ENCODE measurements around the gene ZDHHC1.
A peak's percentile ranks its signal among the peaks of the same experiment; 100 is the strongest.

The ZDHHC1 gene

GRCh38 chr16:67415872-67416793 is at the start of gene ZDHHC1:
Gene ZDHHC1, minus strand, starts transcription at chr16:67416477. Its CDS starts 8,702 bp downstream, at chr16:67407775.
- peak; percentile 66 for DNase-seq

GRCh38 chr16:67464565-67464964 is 48.3 kb upstream of the ZDHHC1 start:
- DNase-seq, result no peak

- no peak for DNase-seq
These were observed 47.4 kb upstream of the ZDHHC1 start for GRCh38 chr16:67463691-67464090.

GRCh38 chr16:67463059-67463458 is 46.8 kb upstream of the ZDHHC1 start:
- no peak for DNase-seq

GRCh38 chr16:67462279-67462655 is 46.0 kb upstream of the ZDHHC1 start:
- DNase-seq, result no peak

GRCh38 chr16:67461600-67462278 is 45.5 kb upstream of the ZDHHC1 start:
- no peak for DNase-seq

GRCh38 chr16:67460961-67461360 is 44.7 kb upstream of the ZDHHC1 start:
- DNase-seq, result no peak

- DNase-seq, result peak; percentile 72
These were observed 43.9 kb upstream of the ZDHHC1 start for GRCh38 chr16:67460168-67460567.

GRCh38 chr16:67459861-67460150 is 43.5 kb upstream of the ZDHHC1 start:
- no peak for DNase-seq

- DNase-seq, result no peak
These were observed 43.0 kb upstream of the ZDHHC1 start for GRCh38 chr16:67459066-67459860.

GRCh38 chr16:67458121-67458641 is 41.9 kb upstream of the ZDHHC1 start:
- no peak for DNase-seq

GRCh38 chr16:67457611-67458010 is 41.3 kb upstream of the ZDHHC1 start:
- DNase-seq, result no peak

- DNase-seq, result peak; percentile 49
These were observed 40.3 kb upstream of the ZDHHC1 start for GRCh38 chr16:67456391-67457081.

- DNase-seq, result no peak
These were observed 38.6 kb upstream of the ZDHHC1 start for GRCh38 chr16:67454852-67455251.

GRCh38 chr16:67454104-67454503 is 37.8 kb upstream of the ZDHHC1 start:
- no peak for DNase-seq

GRCh38 chr16:67451704-67452435 is 35.6 kb upstream of the ZDHHC1 start:
- no peak for DNase-seq

GRCh38 chr16:67451061-67451703 is 34.9 kb upstream of the ZDHHC1 start:
- DNase-seq, result no peak

GRCh38 chr16:67449739-67450138 is 33.5 kb upstream of the ZDHHC1 start:
- DNase-seq, result no peak

- DNase-seq, result no peak
These were observed 33.1 kb upstream of the ZDHHC1 start for GRCh38 chr16:67449336-67449735.

GRCh38 chr16:67448580-67448979 is 32.3 kb upstream of the ZDHHC1 start:
- DNase-seq, result no peak

- peak; percentile 87 for DNase-seq
These were observed 31.3 kb upstream of the ZDHHC1 start for GRCh38 chr16:67447508-67448076.
